ENCODE measurements around the gene SLCO3A1.

DNA sequence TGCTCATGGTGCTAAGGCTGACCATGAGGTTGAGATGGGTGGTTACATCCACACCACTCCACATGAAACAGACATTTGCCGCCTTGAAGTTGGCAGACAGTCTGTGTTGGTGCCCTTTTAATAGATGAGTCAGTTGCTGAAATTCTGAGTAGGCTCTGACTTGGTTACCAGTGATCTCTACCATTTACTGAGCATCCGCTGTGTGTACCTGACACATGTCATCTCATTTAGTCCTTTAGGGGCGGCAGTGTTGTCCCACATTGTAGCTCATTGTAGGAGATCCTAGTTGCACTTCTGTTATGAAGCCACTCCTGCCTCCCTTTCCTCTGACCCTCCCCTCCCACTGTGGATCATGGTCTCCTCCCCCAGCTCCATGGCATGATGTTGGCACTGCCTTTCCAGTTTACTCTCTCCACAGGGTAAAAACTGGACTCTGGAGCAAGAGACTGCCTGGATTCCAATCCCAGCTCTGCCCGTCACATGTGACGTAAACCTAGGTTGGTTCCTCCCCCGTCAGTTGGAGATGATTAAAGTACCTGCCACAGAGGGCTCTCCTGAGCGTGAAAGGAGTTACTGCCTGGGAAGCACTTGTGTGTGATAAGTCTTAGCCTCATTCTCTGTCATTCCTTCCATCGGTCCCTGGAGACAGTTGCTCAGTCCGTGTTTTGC lies 21.6 kb downstream of the SLCO3A1 start:
- no peak for TF ChIP-seq POLR2A (IDR thresholded peaks at IDR 0.05)
- TF ChIP-seq, protein P1, sequence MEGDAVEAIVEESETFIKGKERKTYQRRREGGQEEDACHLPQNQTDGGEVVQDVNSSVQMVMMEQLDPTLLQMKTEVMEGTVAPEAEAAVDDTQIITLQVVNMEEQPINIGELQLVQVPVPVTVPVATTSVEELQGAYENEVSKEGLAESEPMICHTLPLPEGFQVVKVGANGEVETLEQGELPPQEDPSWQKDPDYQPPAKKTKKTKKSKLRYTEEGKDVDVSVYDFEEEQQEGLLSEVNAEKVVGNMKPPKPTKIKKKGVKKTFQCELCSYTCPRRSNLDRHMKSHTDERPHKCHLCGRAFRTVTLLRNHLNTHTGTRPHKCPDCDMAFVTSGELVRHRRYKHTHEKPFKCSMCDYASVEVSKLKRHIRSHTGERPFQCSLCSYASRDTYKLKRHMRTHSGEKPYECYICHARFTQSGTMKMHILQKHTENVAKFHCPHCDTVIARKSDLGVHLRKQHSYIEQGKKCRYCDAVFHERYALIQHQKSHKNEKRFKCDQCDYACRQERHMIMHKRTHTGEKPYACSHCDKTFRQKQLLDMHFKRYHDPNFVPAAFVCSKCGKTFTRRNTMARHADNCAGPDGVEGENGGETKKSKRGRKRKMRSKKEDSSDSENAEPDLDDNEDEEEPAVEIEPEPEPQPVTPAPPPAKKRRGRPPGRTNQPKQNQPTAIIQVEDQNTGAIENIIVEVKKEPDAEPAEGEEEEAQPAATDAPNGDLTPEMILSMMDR (IDR thresholded peaks at IDR 0.05) = no peak
- no peak for TF ChIP-seq POLR2AphosphoS5 (IDR thresholded peaks at IDR 0.05)

Data from transverse colon (tissue), 4 donors.